Measurements from ENCODE around the gene MMP13. TPM values are rescaled to one million over a fixed set of nuclear protein-coding genes. Genes with fewer than 3 reads are reported as not detected.
"Not testable (repeated sequence)": the region's sequence is repeated elsewhere in the genome, so short reads cannot be mapped to it uniquely, and the experiment has no call there.

The MMP13 gene
- total RNA-seq, 4 donors from 2014 or later = not detected

DNA sequence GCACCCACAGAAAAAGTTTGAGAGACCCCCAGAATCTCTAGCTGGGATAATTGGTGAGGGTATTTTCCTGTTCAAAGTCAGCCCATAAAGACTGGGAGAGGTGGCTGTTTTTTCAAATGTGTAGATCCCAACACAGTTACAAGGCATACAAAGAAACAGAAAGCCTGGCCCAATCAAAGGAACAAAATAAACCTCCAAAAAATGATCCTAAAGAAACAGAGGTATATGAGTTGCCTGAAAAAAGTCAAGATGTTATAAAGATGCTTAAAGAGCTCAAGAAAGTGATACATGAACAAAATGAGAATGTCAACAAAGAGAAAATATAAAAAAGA is 40.5 kb downstream of the MMP13 start:
- intact Hi-C loops (cut with DNase I) = no loop called here
- Histone ChIP-seq H3K4me1 (peaks cover 0 to 19% (median 0%) of the 10 kb centered on the region in 3 donors), H3K27ac (no peak overlapping the region), H3K4me3 (no peak overlapping the region), H3K9me3 (no peaks in the 10 kb centered on the region), H3K27me3 (no peaks in the 10 kb centered on the region), H3K36me3 (no peaks in the 10 kb centered on the region)
- TF ChIP-seq, protein P1, sequence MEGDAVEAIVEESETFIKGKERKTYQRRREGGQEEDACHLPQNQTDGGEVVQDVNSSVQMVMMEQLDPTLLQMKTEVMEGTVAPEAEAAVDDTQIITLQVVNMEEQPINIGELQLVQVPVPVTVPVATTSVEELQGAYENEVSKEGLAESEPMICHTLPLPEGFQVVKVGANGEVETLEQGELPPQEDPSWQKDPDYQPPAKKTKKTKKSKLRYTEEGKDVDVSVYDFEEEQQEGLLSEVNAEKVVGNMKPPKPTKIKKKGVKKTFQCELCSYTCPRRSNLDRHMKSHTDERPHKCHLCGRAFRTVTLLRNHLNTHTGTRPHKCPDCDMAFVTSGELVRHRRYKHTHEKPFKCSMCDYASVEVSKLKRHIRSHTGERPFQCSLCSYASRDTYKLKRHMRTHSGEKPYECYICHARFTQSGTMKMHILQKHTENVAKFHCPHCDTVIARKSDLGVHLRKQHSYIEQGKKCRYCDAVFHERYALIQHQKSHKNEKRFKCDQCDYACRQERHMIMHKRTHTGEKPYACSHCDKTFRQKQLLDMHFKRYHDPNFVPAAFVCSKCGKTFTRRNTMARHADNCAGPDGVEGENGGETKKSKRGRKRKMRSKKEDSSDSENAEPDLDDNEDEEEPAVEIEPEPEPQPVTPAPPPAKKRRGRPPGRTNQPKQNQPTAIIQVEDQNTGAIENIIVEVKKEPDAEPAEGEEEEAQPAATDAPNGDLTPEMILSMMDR (IDR thresholded peaks at IDR 0.05) = no peak
- no peak for TF ChIP-seq POLR2A (IDR thresholded peaks at IDR 0.05)
- DNase-seq = no peak

DNA sequence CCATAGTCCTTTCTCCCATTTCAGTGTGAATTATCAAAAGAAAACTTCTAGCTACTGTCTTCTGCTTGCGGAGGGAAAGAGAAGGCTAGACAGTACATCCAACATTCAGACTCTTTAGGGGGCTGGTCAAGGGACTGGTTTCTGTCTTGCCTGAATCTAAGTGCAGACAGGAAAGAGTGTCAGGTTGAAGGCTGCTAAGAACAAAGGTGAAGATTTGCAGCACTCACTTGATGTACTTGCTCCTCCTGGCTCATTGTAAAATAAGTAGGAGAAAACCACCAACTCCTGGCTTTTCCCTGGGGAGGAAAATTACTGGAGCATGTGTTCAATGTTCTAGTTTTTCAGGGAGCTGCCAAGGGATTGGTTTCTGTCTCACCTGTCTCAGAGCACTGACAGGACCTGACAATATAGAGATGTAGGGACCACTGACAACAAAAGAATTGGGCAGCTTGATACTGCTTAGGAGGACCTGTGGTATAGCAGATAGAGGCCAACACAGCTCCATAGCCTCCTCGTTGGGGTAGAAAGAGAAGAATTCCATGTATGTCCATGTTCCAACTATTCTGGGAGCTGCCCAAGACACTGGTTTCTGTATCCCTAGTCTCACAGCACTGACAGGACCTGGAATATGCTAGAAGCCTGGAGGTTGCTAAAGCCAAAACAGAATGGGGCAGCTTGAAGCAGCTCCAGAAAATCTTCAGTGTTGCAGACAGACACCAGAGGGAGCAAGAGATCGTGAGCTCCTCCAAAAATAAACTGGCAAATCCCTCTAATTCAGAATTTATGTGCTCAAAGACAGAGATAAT is 41.1 kb downstream of the MMP13 start:
- Histone ChIP-seq H3K9me3 (no peaks in the 10 kb centered on the region), H3K27me3 (no peaks in the 10 kb centered on the region), H3K36me3 (no peaks in the 10 kb centered on the region), H3K4me1 (peaks cover 0 to 19% (median 0%) of the 10 kb centered on the region in 3 donors), H3K4me3 (no peak overlapping the region), H3K27ac (no peak overlapping the region)
- intact Hi-C loops (cut with DNase I) = no loop called here
- TF ChIP-seq POLR2A (IDR thresholded peaks at IDR 0.05) = no peak
- TF ChIP-seq, protein P1 (IDR thresholded peaks at IDR 0.05) = peak in 4 of 6 experiments; percentile 26 to 65 (median 56)
- DNase-seq = no peak
- WGBS, 2 donors = 39 to 40% methylated on average over 3 of the region's 3 CpGs

DNA sequence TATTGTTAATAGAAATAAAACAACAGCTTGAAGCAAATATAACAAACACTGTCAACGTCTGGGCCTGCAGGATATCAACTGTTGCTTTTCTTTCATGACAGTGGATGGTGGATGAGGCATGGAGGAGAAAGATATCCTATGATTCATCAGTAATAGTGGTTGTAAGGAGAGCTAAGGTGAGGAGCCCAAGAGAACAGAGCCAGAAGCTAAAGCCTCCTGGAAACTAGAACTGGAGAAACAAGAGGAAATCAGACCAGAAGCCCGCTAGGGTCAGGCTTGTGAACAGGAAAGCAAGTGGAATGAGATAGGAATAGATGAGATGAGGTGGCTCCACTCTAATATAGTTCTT is 43.1 kb downstream of the MMP13 start:
- intact Hi-C loops (cut with DNase I) = no loop called here
- Histone ChIP-seq H3K27ac (peak overlapping the region in 1 of 4 donors; percentile 65), H3K4me1 (peaks cover 0 to 19% (median 0%) of the 10 kb centered on the region in 3 donors), H3K4me3 (no peak overlapping the region), H3K27me3 (no peaks in the 10 kb centered on the region), H3K9me3 (no peaks in the 10 kb centered on the region), H3K36me3 (no peaks in the 10 kb centered on the region)
- TF ChIP-seq, protein P1 (IDR thresholded peaks at IDR 0.05) = no peak
- no peak for TF ChIP-seq POLR2A (IDR thresholded peaks at IDR 0.05)
- no peak for DNase-seq
- WGBS, 2 donors = 48 to 49% methylated on average over 2 of the region's 2 CpGs

DNA sequence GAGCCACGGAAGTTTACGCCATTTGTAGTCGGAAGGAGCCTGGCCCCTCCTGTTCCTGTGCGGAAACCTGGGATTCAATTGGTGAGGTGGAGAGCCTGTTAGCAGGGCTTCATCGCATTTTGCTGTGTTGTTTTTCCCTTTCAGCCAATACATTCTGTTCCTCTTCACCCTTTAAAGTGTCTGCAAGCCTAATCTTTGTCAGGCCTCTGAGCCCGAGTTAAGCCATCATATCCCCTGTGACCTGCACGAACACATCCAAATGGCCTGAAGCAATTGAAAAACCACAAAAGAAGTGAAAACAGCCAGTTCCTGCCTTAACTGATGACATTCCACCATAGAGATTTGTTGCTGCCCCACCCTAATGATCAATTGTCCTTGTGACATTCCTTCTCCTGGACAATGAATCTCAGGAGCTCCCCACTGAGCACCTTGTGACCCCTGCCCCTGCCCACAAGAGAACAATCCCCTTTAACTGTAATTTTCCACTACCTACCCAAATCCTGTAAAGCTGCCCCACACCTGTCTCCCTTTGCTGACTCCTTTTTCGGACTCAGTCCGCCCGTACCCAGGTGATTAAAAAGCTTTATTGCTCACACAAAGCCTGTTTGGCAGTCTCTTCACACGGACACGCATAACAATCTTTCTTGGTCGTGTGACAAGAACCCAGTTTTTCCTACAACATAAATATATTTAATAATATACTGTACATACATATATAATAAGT is 43.6 kb downstream of the MMP13 start:
- H3K4me3 ChIP-seq = no peak overlapping the region
- TF ChIP-seq, protein P1 (IDR thresholded peaks at IDR 0.05) = no peak
- TF ChIP-seq POLR2A (IDR thresholded peaks at IDR 0.05) = no peak
- DNase-seq = no peak
- H3K27ac ChIP-seq = peak overlapping the region in 2 of 4 donors; percentile 34 to 65
- H3K9me3 ChIP-seq = no peaks in the 10 kb centered on the region
- WGBS, 2 donors = 42 to 44% methylated on average over 13 of the region's 13 CpGs
- H3K4me1 ChIP-seq = peaks cover 0 to 19% (median 0%) of the 10 kb centered on the region in 3 donors
- intact Hi-C loops (cut with DNase I) = no loop called here
- no peaks in the 10 kb centered on the region for H3K27me3 ChIP-seq
- no peaks in the 10 kb centered on the region for H3K36me3 ChIP-seq

DNA sequence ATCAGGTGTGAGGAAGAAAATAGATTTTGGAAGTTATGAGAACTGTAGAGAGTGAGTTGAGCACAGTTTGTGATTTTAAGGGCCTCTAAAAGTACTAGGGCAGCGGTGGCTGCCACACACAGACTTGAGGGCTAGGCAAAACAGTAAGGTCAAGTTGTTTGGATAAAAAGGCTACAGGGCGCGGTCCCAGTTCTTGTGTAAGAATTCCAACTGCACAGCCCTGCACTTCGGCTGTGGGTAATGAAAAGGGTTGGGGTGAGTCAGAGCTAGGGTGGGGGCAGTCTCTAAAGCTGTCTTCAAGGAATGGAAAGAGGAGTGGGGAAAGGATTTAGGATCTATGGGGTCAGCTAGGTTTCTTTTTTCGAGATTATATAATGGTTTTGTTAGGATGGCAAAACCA is 49.7 kb downstream of the MMP13 start:
- H3K36me3 ChIP-seq; H3K27ac ChIP-seq; H3K9me3 ChIP-seq; H3K4me1 ChIP-seq; H3K27me3 ChIP-seq; intact Hi-C loops (cut with DNase I); DNase-seq; H3K4me3 ChIP-seq: not testable (repeated sequence)
- 60% methylated on average over 5 of the region's 5 CpGs for WGBS, 2 donors

DNA sequence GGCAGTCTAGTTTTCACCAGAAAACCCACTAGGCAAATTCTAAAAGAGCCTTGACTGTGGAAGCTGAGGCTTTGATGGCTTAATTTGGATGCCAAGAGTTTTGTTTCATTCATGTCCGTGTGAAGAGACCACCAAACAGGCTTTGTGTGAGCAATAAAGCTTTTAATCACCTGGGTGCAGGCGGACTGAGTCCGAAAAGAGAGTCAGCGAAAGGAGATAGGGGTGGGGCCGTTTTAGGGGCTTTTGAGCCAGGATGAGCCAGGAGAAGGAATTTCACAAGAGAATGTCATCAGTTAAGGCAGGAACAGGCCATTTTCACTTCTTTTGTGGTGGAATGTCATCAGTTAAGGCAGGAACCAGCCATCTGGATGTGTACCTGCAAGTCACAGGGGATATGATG is 51.6 kb downstream of the MMP13 start:
- DNase-seq = not testable (repeated sequence)

More for the DNA sequence above, 51.6 kb downstream of the MMP13 start:
- H3K9me3 ChIP-seq; H3K4me3 ChIP-seq; intact Hi-C loops (cut with DNase I); H3K36me3 ChIP-seq; H3K27ac ChIP-seq; H3K27me3 ChIP-seq: not testable (repeated sequence)
- H3K4me1 ChIP-seq = peaks cover 0 to 11% (median 0%) of the 10 kb centered on the region in 3 donors
- 81 to 84% methylated on average over 5 of the region's 5 CpGs for WGBS, 2 donors

Measured in esophagus squamous epithelium (tissue), 5 donors.